NCI-H226 (cell line): ENCODE results near the gene PLCB4.

Experiments used
- DNase-seq: peaks from one replicate; pipeline ENCODE4 v3.0.0-alpha.2; 2015

PLCB4 gene

DNA sequence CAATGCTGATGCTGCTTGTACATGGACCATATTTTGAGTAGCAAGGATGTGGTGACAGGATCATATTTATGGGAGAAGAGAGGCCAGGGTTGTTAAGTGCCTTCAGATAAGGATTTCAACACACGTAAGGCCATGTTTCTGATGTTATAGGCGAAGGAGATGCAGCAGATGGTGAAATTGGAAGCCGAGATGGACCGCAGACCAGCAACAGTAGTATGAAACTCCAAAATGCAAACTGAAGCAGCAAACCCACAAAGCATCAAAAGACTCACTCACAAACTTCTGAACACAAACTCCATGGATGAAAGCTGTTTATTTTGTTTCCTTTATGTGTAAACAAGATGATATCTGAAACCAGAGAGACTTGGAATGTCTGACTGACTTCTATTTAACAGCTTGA lies 409.9 kb downstream of the PLCB4 start:
- no peak for DNase-seq

DNA sequence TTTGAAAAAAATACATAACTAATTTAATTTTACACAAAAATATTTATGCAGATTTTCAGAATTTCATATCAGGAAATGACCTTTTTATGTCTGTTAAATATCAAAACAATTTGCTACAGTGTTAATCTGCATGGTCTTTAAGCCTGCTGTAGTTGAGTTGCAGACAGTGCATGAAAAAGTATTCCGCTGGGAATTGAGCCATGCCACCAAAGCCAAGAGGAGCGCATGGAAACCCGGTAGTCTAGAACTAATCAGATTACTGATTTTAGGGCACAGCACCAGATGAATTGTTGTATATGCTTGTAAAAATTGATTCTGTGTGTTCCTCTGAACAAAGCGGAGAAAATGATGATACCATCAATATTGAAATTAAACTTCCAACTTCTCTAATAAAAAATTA lies 411.2 kb downstream of the PLCB4 start:
- DNase-seq, result no peak

GRCh38 chr20:9482180-9482579 lies 413.3 kb downstream of the PLCB4 start:
- no peak for DNase-seq

GRCh38 chr20:9483131-9483530 lies 414.2 kb downstream of the PLCB4 start:
- DNase-seq, result no peak

- no peak for DNase-seq
These were observed 416.9 kb downstream of the PLCB4 start for GRCh38 chr20:9485614-9486340.

DNA sequence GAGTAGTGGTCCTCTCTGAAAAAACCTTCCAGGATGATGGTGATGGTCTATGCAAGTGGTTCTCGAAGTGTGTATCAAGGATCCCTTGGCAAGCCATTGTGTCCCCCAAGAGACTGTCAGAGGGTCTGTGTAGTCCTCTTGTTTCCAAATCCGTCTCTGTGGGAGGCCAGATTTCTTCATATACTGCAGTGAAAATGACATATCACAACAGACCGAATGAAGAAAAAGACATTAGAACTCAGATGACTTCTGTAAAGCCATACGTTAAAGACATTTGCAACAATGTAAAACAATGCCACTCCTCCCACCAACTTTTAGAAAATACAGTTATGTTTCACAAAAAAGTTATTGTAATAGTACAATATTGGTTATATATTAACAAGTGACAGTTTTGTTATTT lies 418.3 kb downstream of the PLCB4 start:
- no peak for DNase-seq

GRCh38 chr20:9488063-9488462 lies 419.2 kb downstream of the PLCB4 start:
- no peak for DNase-seq

DNA sequence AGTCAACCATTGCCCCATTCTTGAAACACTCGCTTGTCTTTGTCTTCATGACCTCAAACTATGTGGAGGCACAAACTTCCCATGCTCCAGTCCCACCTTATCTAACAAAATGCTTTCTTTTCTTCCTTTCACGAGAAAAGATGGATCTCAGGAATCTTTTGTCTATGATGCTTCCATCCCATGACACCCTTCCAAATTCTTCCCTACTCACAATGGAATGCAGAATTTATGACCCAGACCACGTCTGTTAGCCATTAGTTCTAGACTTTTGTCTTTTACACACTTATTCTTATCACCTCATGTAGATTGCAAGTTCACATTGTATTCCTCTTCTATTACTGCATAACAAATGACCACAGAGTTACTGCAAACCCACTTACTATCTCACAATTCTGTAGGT lies 421.3 kb downstream of the PLCB4 start:
- DNase-seq, result no peak

DNA sequence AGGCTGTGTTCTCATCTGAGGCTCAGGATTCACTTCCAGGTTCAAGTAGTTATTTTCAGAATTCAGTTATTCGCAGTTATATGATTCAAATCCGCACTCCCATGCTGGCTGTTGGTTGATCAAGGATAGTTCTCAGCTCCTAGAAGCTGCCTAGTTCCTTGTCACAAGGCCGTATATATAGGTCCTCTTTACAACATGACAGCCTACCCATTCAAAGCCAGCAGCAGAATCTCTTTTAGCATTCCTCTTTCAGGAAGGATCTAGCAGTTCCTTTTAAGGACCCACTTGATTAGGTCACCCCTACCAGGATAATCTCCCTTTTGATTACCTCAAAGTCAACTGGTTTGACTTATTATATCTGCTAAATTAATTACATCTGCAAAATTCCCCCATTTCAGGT lies 421.7 kb downstream of the PLCB4 start:
- DNase-seq, result no peak

GRCh38 chr20:9491324-9491723 lies 422.4 kb downstream of the PLCB4 start:
- no peak for DNase-seq

- DNase-seq, result no peak
These were observed 423.2 kb downstream of the PLCB4 start for GRCh38 chr20:9492067-9492466.

- DNase-seq, result no peak
These were observed 424.9 kb downstream of the PLCB4 start for GRCh38 chr20:9493803-9494202.

- DNase-seq, result no peak
These were observed 426.8 kb downstream of the PLCB4 start for GRCh38 chr20:9495701-9496100.

DNA sequence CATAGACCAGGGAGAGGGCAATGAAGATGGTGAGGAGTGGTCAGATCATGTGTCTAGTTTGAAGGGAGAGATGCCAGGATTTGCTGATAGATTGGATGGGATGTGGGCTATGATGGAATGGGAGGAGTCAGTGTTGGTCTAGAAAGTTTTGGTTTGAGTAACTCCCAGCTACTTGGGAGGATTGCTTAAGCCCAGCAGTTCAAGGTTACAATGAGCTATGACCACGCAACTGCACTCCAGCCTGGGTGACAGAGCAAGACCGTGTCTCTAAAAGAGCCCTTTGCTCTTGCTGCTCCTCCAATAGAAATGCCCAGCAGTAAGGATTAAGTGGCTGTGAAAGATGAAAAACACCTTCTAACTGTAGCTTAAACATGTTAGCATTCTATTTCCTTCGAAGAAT lies 427.3 kb downstream of the PLCB4 start:
- DNase-seq, result no peak

- DNase-seq, result peak; percentile 33
These were observed 429.4 kb downstream of the PLCB4 start for GRCh38 chr20:9498322-9498721.

- peak; percentile 5 for DNase-seq
These were observed 430.4 kb downstream of the PLCB4 start for GRCh38 chr20:9499126-9499899.

GRCh38 chr20:9500121-9500520 lies 431.2 kb downstream of the PLCB4 start:
- no peak for DNase-seq

DNA sequence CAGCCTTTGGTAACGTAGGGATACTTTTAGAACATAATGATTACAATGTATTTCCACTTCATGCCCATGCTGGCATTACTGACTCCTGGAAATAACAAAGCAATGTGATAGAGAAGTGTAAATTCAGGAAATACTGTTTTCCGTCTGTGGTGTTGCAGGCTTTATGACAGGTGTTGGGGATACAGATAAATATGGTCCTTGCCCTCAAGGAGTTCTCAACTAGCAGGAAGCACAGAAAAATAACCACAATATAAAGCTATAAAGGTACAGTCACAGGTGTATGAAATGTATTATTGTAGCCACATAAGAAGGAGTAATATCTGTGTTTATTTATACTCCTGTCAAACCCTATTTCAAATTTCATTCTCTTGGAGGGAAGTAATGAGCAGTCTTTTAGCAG lies 432.6 kb downstream of the PLCB4 start:
- DNase-seq, result no peak

DNA sequence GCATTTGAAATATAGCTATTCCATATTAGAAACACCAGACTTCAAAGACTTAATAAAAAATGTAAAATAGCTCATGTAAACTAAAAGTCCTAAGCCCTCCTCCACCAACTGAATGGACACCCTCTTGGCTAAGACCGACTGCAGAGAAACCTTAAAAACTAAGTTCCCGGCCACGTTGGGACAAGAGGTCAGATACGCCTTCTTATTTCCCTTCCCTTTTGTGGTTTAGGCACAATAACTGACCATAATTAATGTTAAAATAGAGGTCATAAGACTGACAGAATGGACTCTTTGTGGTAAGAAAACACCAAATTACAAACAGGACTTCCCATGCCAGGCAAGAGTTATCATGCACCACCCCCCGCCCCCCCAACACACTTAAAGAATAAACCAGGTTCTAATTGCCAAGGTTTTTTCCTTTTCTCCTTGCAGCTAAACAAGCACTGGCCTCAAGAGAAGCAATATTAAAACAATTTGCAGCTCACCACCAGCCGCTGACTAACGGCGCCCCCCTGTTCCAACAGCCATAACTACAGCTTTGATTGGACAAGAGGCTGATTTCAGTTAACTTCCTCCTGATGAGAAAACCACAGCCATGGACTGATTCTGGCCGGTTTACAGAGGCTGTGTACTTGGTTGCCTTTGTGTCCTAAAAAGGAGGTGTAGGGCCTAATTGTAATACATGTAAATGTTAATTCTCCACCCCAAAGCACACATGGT lies 434.8 kb downstream of the PLCB4 start:
- no peak for DNase-seq

- DNase-seq, result no peak
These were observed 437.5 kb downstream of the PLCB4 start for GRCh38 chr20:9506280-9506821.

DNA sequence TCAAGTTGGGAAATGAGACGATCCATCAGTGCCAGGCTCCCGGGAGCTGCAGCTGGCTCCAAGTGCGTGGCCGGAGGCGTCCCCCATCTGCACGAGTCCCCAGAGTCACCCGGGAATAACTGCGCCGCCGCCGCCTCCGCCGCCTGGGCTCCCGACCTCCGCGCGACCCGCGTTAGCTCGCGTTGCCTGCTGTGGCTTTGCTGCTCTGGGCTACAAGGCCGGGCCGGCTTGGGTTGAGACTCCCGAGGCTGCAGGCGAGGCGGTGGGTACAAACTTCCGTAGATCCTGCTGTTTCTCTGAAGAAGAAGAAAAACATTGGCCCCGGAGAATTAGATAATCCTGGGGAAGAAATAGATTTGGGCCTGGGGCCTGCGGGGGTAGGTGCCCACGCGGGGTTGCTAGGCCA lies 438.1 kb downstream of the PLCB4 start:
- no peak for DNase-seq

- DNase-seq, result no peak
These were observed 438.8 kb downstream of the PLCB4 start for GRCh38 chr20:9507544-9508239.

DNA sequence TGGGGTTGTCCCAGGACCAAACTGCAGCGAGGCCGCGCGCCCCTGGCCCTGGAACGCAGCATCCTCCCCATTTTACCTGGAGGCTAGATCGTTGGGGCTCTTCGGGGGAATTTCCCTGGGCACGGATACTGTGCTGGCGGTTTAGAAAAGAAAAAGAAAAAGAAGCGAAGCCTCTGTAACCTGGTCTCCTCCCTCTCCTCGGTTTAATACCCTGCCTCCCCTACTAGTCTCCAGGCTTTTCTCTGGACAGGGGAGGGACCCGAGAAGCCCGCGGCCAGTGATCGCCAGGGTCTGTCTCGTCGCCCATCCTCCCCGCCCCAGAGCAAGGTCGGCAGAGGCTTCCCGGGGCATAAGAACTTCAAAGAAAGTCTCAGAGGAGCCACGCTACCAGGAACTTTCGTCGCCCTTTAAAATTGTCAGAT lies 439.4 kb downstream of the PLCB4 start:
- DNase-seq, result no peak
